HEK293 (cell line): ENCODE measurements around the gene CHSY1.

ENCODE experiments used
- CTCF ChIA-PET: fragments of 350-600 bp; formaldehyde crosslinking; extraction: SDS; loops from one replicate; lab custom pipeline; 2021; ENCODE audit warnings: antibody characterized with exemption; lab: Yijun Ruan, JAX
- POLR2A ChIA-PET: fragments of 300-600 bp; formaldehyde crosslinking; extraction: SDS; loops from one replicate; lab custom pipeline; 2020; ENCODE audit warnings: antibody characterized with exemption, inconsistent platforms; lab: Yijun Ruan, JAX
- H3K27ac ChIP-seq: fragments of 200-500 bp; sonication (Bioruptor generic); 2 replicates; pipeline ENCODE4 v1.5.1; 2014; ENCODE audit warnings: low read depth, low read length, control low read depth, inconsistent platforms; ENCODE audit errors: extremely low read depth
- H3K36me3 ChIP-seq, 2 experiments: fragments of 200-500 bp in 1 of 2; sonication (Bioruptor generic) in 1 of 2; 1 replicate in 1 of 2; 2 replicates in 1 of 2; pipeline ENCODE4 v1.5.1; 2014 to 2017; ENCODE audit warnings: inconsistent platforms in 2 of 2, low read length in 2 of 2; ENCODE audit not compliant: control insufficient read depth in 2 of 2, insufficient read depth in 1 of 2
- H3K4me1 ChIP-seq: fragments of 200-500 bp; sonication (Bioruptor generic); 2 replicates; pipeline ENCODE4 v1.5.1; 2014; ENCODE audit warnings: mild to moderate bottlenecking, low read length, inconsistent platforms; ENCODE audit not compliant: control insufficient read depth, insufficient read depth
- H3K4me3 ChIP-seq: 2 replicates; pipeline ENCODE4 v1.5.1; 2011; ENCODE audit warnings: low read depth, mild to moderate bottlenecking, control low read depth, low read length, moderate library complexity
- H3K9me3 ChIP-seq: fragments of 200-500 bp; sonication (Bioruptor generic); 2 replicates; pipeline ENCODE4 v1.5.1; 2014; ENCODE audit warnings: low read depth, low read length, inconsistent platforms; ENCODE audit not compliant: control insufficient read depth, insufficient read depth
- EGR2 ChIP-seq: fragments of 450-650 bp; formaldehyde crosslinking; IDR thresholded peaks from 2 replicates; pipeline ENCODE4 v1.5.1; 2016; ENCODE audit warnings: low read depth, missing biosample characterization, missing genetic modification characterization
- GLI2 ChIP-seq: fragments of 450-650 bp; formaldehyde crosslinking; IDR thresholded peaks from 2 replicates; pipeline ENCODE4; 2017; ENCODE audit warnings: missing biosample characterization, missing genetic modification characterization, low read depth, borderline replicate concordance
- GLIS1 ChIP-seq: fragments of 450-650 bp; formaldehyde crosslinking; IDR thresholded peaks from 2 replicates; pipeline ENCODE4 v1.5.1; 2016; ENCODE audit warnings: missing biosample characterization, missing genetic modification characterization
- GLIS2 ChIP-seq: fragments of 450-650 bp; formaldehyde crosslinking; IDR thresholded peaks from 2 replicates; pipeline ENCODE4 v1.5.1; 2016; ENCODE audit warnings: missing biosample characterization, missing genetic modification characterization
- IKZF3 ChIP-seq: fragments of 450-650 bp; IDR thresholded peaks from 2 replicates; pipeline ENCODE4 v1.5.0; 2018; ENCODE audit warnings: missing biosample characterization, mild to moderate bottlenecking, missing genetic modification characterization, moderate library complexity
- PRDM1 ChIP-seq: fragments of 450-650 bp; formaldehyde crosslinking; IDR thresholded peaks from 2 replicates; pipeline ENCODE4; 2016; ENCODE audit warnings: missing biosample characterization, missing genetic modification characterization
- RBAK ChIP-seq: fragments of 450-650 bp; formaldehyde crosslinking; IDR thresholded peaks from 2 replicates; pipeline ENCODE4 v1.5.1; 2016; ENCODE audit warnings: missing biosample characterization, missing genetic modification characterization
- SALL2 ChIP-seq: fragments of 450-650 bp; formaldehyde crosslinking; IDR thresholded peaks from 2 replicates; pipeline ENCODE4 v1.5.0; 2017; ENCODE audit warnings: missing biosample characterization, mild to moderate bottlenecking, missing genetic modification characterization, borderline replicate concordance
- SCRT1 ChIP-seq: fragments of 450-650 bp; formaldehyde crosslinking; IDR thresholded peaks from 2 replicates; pipeline ENCODE4 v1.5.1; 2016; ENCODE audit warnings: missing biosample characterization, missing genetic modification characterization, borderline replicate concordance
- SETDB1 ChIP-seq: IDR thresholded peaks from one replicate; pipeline ENCODE4 v1.6.1; 2017; ENCODE audit warnings: mild to moderate bottlenecking, low read length, moderate library complexity, mixed read lengths; ENCODE audit not compliant: insufficient read length
- SP7 ChIP-seq: fragments of 450-650 bp; formaldehyde crosslinking; IDR thresholded peaks from 2 replicates; pipeline ENCODE4 v1.5.1; 2016; ENCODE audit warnings: missing biosample characterization, missing genetic modification characterization
- TRIM28 ChIP-seq: IDR thresholded peaks from 2 replicates; pipeline ENCODE4 v1.6.1; 2011; ENCODE audit warnings: low read length, control low read depth, borderline replicate concordance
- WT1 ChIP-seq: fragments of 450-650 bp; formaldehyde crosslinking; IDR thresholded peaks from 2 replicates; pipeline ENCODE4 v1.5.1; 2016; ENCODE audit warnings: missing biosample characterization, missing genetic modification characterization
- ZBTB1 ChIP-seq: fragments of 450-650 bp; formaldehyde crosslinking; IDR thresholded peaks from 2 replicates; pipeline ENCODE4 v1.5.1; 2016; ENCODE audit warnings: missing biosample characterization, missing genetic modification characterization
- ZBTB48 ChIP-seq: fragments of 450-650 bp; formaldehyde crosslinking; IDR thresholded peaks from 2 replicates; pipeline ENCODE4 v1.5.1; 2016; ENCODE audit warnings: missing biosample characterization, missing genetic modification characterization
- ZNF132 ChIP-seq: fragments of 450-650 bp; formaldehyde crosslinking; IDR thresholded peaks from 2 replicates; pipeline ENCODE4 v1.5.1; 2017; ENCODE audit warnings: missing biosample characterization, missing genetic modification characterization, borderline replicate concordance
- ZNF2 ChIP-seq: fragments of 450-650 bp; formaldehyde crosslinking; IDR thresholded peaks from 2 replicates; pipeline ENCODE4 v1.5.1; 2016; ENCODE audit warnings: missing biosample characterization, missing genetic modification characterization
- ZNF211 ChIP-seq: fragments of 450-650 bp; formaldehyde crosslinking; IDR thresholded peaks from 2 replicates; pipeline ENCODE4 v1.5.1; 2016; ENCODE audit warnings: low read depth, missing biosample characterization, missing genetic modification characterization
- ZNF335 ChIP-seq: fragments of 450-650 bp; formaldehyde crosslinking; conservative IDR thresholded peaks from 2 replicates; pipeline ENCODE4 v1.5.1; 2016; ENCODE audit warnings: missing biosample characterization, missing genetic modification characterization
- ZNF416 ChIP-seq: fragments of 450-650 bp; formaldehyde crosslinking; IDR thresholded peaks from 2 replicates; pipeline ENCODE4 v1.5.1; 2016; ENCODE audit warnings: missing biosample characterization, missing genetic modification characterization
- ZNF473 ChIP-seq: fragments of 450-650 bp; formaldehyde crosslinking; IDR thresholded peaks from 2 replicates; pipeline ENCODE4 v1.5.1; 2017; ENCODE audit warnings: missing biosample characterization, missing genetic modification characterization
- ZNF501 ChIP-seq: fragments of 450-650 bp; formaldehyde crosslinking; IDR thresholded peaks from 2 replicates; pipeline ENCODE4 v1.5.1; 2016; ENCODE audit warnings: missing biosample characterization, missing genetic modification characterization
- ZNF529 ChIP-seq: fragments of 450-650 bp; formaldehyde crosslinking; IDR thresholded peaks from 2 replicates; pipeline ENCODE4 v1.5.1; 2017; ENCODE audit warnings: missing genetic modification characterization, missing biosample characterization; ENCODE audit not compliant: insufficient replicate concordance
- ZNF555 ChIP-seq: fragments of 450-650 bp; formaldehyde crosslinking; conservative IDR thresholded peaks from 2 replicates; pipeline ENCODE4 v1.5.1; 2017; ENCODE audit warnings: missing biosample characterization, mild to moderate bottlenecking, missing genetic modification characterization, inconsistent platforms
- ZNF623 ChIP-seq: fragments of 450-650 bp; formaldehyde crosslinking; IDR thresholded peaks from 2 replicates; pipeline ENCODE4 v1.5.1; 2016; ENCODE audit warnings: missing biosample characterization, missing genetic modification characterization
- ZNF654 ChIP-seq: fragments of 450-650 bp; formaldehyde crosslinking; IDR thresholded peaks from 2 replicates; pipeline ENCODE4 v1.5.1; 2016; ENCODE audit warnings: low read depth, missing biosample characterization, missing genetic modification characterization
- ZNF664 ChIP-seq: fragments of 450-650 bp; formaldehyde crosslinking; IDR thresholded peaks from 2 replicates; pipeline ENCODE4 v1.5.1; 2016; ENCODE audit warnings: missing biosample characterization, missing genetic modification characterization
- ZNF792 ChIP-seq: fragments of 450-650 bp; formaldehyde crosslinking; IDR thresholded peaks from 2 replicates; pipeline ENCODE4 v1.5.1; 2016; ENCODE audit warnings: missing biosample characterization, missing genetic modification characterization
- TF ChIP-seq, protein P1 (sequence below): fragments of 450-650 bp; formaldehyde crosslinking; IDR thresholded peaks from 2 replicates; pipeline ENCODE4 v1.5.1; 2016; ENCODE audit warnings: missing biosample characterization, missing genetic modification characterization
- TF ChIP-seq, protein P2 (sequence below): fragments of 450-650 bp; IDR thresholded peaks from 2 replicates; pipeline ENCODE4 v1.5.1; 2018; ENCODE audit warnings: missing biosample characterization, mild to moderate bottlenecking, missing genetic modification characterization
- TF ChIP-seq, protein P3 (sequence below): fragments of 450-650 bp; formaldehyde crosslinking; optimal IDR thresholded peaks from 2 replicates; pipeline ENCODE3; 2016; ENCODE audit warnings: missing biosample characterization, mild to moderate bottlenecking, missing genetic modification characterization

The CHSY1 gene

DNA sequence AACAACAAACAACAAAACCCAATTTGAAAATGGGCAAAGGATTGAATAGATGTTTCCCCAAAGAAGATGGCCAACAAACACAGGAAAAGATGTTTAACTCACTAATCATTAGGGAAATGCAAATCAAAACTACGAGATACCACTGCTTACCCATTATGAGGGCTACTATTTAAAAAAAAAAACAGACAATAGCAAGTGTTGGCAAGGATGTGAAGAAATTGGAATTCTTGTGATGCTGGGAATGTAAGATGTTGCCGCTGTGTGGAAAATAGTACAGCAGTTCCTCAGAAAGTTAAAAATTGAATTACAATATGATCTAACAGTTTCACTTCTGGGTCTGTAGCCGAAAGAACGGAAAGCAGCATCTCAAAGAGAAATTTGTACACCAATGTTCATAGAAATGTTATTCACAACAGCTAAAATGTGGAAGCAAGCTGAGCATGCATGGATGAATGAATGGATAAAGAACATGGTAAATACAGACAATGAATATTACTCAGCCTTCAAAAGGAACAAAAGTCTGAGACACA lies 121.9 kb downstream of the CHSY1 start:
- Histone ChIP-seq H3K9me3 (no peaks in the 10 kb centered on the region), H3K4me1 (peaks cover 14% of the 10 kb centered on the region), H3K27ac (no peak overlapping the region), H3K36me3 (no peaks in the 10 kb centered on the region), H3K4me3 (no peak overlapping the region)
- TF ChIP-seq ZNF416 (tag by site-specific recombination) (no peak), PRDM1 (tag by site-specific recombination) (no peak), IKZF3 (tag by site-specific recombination) (no peak), GLI2 (tag by site-specific recombination) (no peak), GLIS2 (tag by site-specific recombination) (no peak), ZNF501 (tag by site-specific recombination) (no peak), SETDB1 (no peak), ZNF555 (tag by site-specific recombination) (no peak), WT1 (tag by site-specific recombination) (no peak), EGR2 (tag by site-specific recombination) (no peak), TRIM28 (no peak), ZBTB48 (tag by site-specific recombination) (no peak), ZNF792 (tag by site-specific recombination) (no peak), ZNF623 (no peak), ZBTB1 (tag by site-specific recombination) (no peak), SCRT1 (tag by site-specific recombination) (no peak), ZNF335 (no peak), ZNF211 (tag by site-specific recombination) (no peak)
- TF ChIP-seq, protein P1, sequence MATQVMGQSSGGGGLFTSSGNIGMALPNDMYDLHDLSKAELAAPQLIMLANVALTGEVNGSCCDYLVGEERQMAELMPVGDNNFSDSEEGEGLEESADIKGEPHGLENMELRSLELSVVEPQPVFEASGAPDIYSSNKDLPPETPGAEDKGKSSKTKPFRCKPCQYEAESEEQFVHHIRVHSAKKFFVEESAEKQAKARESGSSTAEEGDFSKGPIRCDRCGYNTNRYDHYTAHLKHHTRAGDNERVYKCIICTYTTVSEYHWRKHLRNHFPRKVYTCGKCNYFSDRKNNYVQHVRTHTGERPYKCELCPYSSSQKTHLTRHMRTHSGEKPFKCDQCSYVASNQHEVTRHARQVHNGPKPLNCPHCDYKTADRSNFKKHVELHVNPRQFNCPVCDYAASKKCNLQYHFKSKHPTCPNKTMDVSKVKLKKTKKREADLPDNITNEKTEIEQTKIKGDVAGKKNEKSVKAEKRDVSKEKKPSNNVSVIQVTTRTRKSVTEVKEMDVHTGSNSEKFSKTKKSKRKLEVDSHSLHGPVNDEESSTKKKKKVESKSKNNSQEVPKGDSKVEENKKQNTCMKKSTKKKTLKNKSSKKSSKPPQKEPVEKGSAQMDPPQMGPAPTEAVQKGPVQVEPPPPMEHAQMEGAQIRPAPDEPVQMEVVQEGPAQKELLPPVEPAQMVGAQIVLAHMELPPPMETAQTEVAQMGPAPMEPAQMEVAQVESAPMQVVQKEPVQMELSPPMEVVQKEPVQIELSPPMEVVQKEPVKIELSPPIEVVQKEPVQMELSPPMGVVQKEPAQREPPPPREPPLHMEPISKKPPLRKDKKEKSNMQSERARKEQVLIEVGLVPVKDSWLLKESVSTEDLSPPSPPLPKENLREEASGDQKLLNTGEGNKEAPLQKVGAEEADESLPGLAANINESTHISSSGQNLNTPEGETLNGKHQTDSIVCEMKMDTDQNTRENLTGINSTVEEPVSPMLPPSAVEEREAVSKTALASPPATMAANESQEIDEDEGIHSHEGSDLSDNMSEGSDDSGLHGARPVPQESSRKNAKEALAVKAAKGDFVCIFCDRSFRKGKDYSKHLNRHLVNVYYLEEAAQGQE: no peak
- ChIA-PET POLR2A (no interaction called here), CTCF (no interaction called here)

DNA sequence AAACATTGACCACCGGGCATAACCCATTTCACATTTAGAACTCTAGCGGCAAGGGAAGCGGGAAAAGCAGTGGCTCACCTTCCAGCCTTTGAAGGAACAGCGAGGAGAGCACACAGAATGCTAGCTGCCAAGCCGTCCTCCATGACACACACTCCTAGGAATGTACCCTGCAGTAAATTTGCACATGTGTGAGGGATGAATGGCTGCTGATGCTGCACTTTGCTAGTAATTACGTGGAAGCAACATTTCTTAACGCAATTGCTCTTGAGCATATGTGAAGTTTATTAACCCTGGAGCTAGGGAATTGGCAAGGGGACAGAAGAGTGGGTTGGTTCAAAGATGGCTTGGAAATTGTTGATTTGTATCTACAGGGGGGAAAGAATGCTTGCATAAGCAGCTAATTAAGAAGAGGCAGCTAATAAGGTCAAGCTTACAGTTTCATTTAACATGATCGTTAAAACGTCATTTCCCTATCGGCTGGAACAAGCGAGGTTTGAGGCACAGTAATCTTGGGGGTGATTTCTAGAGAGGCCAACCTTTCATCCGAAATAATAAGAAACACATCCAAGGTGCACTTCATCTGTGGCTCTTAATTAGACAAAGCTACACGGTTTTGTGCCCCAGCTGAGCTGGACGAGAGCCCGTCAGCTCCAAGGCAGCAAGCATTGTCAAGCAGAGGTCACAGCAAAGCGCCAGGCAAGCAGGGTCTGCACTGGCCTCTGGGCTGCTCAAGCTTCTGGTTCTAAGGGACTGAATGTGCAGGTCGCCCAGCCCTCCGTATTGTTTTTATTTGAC lies 123.4 kb downstream of the CHSY1 start:
- ChIA-PET POLR2A (no interaction called here), CTCF (interaction anchor here (1.2 kb wide), 1 partner anchor 25 kb away, joined by 9 read pairs; no protein-coding TSS in a partner anchor)
- Histone ChIP-seq H3K9me3 (no peaks in the 10 kb centered on the region), H3K36me3 (no peaks in the 10 kb centered on the region), H3K27ac (no peak overlapping the region), H3K4me1 (peaks cover 14% of the 10 kb centered on the region), H3K4me3 (no peak overlapping the region)
- TF ChIP-seq, protein P2, sequence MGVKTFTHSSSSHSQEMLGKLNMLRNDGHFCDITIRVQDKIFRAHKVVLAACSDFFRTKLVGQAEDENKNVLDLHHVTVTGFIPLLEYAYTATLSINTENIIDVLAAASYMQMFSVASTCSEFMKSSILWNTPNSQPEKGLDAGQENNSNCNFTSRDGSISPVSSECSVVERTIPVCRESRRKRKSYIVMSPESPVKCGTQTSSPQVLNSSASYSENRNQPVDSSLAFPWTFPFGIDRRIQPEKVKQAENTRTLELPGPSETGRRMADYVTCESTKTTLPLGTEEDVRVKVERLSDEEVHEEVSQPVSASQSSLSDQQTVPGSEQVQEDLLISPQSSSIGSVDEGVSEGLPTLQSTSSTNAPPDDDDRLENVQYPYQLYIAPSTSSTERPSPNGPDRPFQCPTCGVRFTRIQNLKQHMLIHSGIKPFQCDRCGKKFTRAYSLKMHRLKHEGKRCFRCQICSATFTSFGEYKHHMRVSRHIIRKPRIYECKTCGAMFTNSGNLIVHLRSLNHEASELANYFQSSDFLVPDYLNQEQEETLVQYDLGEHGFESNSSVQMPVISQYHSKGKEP (tag by site-specific recombination): 0 out of 2 replicates have a peak, but pooled peaks have one; percentile 31
- TF ChIP-seq ZNF529 (tag by site-specific recombination) (no peak), ZNF654 (tag by site-specific recombination) (no peak), RBAK (tag by site-specific recombination) (no peak), SETDB1 (peak; percentile 79), ZNF473 (tag by site-specific recombination) (no peak), ZNF2 (tag by site-specific recombination) (no peak), ZNF664 (no peak), TRIM28 (0 out of 2 replicates have a peak, but pooled peaks have one; percentile 11), SP7 (tag by site-specific recombination) (peak; percentile 74), SALL2 (tag by site-specific recombination) (no peak), GLIS1 (tag by site-specific recombination) (no peak), ZNF132 (no peak)
- TF ChIP-seq, protein P3, sequence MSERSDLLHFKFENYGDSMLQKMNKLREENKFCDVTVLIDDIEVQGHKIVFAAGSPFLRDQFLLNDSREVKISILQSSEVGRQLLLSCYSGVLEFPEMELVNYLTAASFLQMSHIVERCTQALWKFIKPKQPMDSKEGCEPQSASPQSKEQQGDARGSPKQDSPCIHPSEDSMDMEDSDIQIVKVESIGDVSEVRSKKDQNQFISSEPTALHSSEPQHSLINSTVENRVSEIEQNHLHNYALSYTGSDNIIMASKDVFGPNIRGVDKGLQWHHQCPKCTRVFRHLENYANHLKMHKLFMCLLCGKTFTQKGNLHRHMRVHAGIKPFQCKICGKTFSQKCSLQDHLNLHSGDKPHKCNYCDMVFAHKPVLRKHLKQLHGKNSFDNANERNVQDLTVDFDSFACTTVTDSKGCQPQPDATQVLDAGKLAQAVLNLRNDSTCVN (tag by site-specific recombination): no peak
